ENCODE data around the gene FRMD6.

Gene FRMD6

DNA sequence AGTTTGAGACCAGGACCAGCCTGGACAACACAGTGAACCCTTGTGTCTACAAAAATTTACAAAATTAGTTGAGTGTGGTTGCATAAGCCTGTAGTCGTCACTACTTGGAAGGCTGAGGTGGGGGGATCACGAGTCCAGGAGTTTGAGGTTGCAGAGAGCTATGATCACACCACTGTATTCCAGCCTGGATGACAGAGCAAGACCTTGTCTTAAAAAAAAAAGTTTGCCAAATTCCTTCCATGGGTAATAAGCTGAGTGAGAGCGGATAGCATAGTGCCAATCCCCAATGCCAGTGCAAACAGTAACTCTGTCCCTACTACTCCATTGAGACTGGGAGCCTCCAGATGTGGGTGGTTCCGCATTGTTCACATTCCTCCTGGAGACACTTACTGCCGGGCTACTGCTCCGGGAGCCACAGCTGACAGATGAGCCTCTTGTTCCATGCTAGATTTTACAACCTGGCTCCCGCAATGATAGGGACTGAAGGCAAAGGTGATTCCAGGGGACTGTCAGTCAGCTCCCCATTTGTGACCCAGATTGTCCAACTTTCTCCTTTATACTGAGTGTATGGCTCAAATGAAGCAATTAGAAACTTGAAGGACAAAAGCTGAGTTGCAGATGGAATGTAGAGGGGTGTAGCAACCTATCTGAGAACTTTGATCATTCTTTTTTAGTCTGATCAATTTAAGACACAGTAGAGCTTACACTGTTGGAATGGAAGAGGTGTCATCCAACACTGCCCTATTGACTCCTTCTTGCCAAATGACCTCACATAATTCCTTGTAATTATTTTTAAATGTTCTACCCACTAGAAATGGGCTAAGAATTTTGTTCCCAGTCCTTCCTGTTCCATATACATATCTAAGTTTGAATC is 13.4 kb upstream of the FRMD6 start:
- peak; percentile 56 for ATAC-seq
- TF ChIP-seq ZFP3 (CRISPR knock-in tag; IDR thresholded peaks at IDR 0.05) (no peak), ZNF565 (CRISPR knock-in tag; conservative IDR thresholded peaks at IDR 0.05; ENCODE audit: low read depth) (no peak), SNAI2 (CRISPR knock-in tag; IDR thresholded peaks at IDR 0.05) (no peak), GLIS3 (CRISPR knock-in tag; IDR thresholded peaks at IDR 0.05) (no peak), ESRRG (CRISPR knock-in tag; IDR thresholded peaks at IDR 0.05) (no peak)
- TF ChIP-seq, protein P1, sequence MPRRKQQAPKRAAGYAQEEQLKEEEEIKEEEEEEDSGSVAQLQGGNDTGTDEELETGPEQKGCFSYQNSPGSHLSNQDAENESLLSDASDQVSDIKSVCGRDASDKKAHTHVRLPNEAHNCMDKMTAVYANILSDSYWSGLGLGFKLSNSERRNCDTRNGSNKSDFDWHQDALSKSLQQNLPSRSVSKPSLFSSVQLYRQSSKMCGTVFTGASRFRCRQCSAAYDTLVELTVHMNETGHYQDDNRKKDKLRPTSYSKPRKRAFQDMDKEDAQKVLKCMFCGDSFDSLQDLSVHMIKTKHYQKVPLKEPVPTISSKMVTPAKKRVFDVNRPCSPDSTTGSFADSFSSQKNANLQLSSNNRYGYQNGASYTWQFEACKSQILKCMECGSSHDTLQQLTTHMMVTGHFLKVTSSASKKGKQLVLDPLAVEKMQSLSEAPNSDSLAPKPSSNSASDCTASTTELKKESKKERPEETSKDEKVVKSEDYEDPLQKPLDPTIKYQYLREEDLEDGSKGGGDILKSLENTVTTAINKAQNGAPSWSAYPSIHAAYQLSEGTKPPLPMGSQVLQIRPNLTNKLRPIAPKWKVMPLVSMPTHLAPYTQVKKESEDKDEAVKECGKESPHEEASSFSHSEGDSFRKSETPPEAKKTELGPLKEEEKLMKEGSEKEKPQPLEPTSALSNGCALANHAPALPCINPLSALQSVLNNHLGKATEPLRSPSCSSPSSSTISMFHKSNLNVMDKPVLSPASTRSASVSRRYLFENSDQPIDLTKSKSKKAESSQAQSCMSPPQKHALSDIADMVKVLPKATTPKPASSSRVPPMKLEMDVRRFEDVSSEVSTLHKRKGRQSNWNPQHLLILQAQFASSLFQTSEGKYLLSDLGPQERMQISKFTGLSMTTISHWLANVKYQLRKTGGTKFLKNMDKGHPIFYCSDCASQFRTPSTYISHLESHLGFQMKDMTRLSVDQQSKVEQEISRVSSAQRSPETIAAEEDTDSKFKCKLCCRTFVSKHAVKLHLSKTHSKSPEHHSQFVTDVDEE (CRISPR knock-in tag; IDR thresholded peaks at IDR 0.05), result no peak

DNA sequence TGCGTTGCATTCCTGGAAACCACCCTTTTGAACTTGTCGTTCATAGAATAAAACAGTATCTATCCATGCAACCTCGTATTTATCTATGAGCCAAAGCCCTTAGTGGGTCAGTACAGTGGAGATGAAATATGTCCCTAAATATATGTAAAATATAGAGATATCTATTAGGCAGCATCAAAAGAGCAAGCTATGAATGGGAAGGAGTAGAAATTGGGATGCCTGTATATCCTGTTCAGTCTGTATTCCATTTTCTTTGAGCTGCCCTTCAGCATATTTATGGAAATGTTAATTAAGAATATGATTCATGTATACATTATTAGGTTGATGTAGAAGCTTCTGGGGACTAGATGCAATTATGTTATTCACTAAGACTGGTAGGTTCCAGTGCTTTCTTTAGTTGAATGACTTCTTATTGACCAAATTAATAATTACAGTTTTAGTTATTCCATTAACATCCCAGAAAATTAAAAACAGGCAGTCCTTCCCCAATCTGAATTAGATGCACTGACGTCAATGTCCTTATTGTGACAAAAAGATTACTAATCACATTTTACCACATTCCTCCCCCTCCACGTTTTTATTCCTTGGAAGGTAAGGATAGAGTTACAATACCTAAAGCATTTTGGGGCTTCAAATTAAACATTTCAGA is 11.9 kb upstream of the FRMD6 start:
- TF ChIP-seq BACH2 (CRISPR knock-in tag; IDR thresholded peaks at IDR 0.05; ENCODE audit: borderline replicate concordance), result no peak
- TF ChIP-seq ISL1 (CRISPR knock-in tag; IDR thresholded peaks at IDR 0.05), result no peak; the same call in 1 of the 2 replicates
- peak; percentile 91 for TF ChIP-seq ZNF70 (CRISPR knock-in tag; IDR thresholded peaks at IDR 0.05)
- TF ChIP-seq, protein P1 (CRISPR knock-in tag; IDR thresholded peaks at IDR 0.05), result peak; percentile 52; the same call in 1 of the 2 replicates
- peak; percentile 72 for TF ChIP-seq TCF4 (CRISPR knock-in tag; IDR thresholded peaks at IDR 0.05; ENCODE audit: borderline replicate concordance)
- TF ChIP-seq, protein P2, sequence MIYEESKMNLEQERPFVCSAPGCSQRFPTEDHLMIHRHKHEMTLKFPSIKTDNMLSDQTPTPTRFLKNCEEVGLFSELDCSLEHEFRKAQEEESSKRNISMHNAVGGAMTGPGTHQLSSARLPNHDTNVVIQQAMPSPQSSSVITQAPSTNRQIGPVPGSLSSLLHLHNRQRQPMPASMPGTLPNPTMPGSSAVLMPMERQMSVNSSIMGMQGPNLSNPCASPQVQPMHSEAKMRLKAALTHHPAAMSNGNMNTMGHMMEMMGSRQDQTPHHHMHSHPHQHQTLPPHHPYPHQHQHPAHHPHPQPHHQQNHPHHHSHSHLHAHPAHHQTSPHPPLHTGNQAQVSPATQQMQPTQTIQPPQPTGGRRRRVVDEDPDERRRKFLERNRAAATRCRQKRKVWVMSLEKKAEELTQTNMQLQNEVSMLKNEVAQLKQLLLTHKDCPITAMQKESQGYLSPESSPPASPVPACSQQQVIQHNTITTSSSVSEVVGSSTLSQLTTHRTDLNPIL (CRISPR knock-in tag; IDR thresholded peaks at IDR 0.05; ENCODE audit: low read depth), result 0 out of 2 replicates have a peak, but pooled peaks have one; percentile 35
- TF ChIP-seq ZC3H10 (CRISPR knock-in tag; IDR thresholded peaks at IDR 0.05), result no peak
- TF ChIP-seq SNAI2 (CRISPR knock-in tag; IDR thresholded peaks at IDR 0.05), result peak; percentile 66; the same call in 1 of the 2 replicates
- TF ChIP-seq ZFP30 (CRISPR knock-in tag; IDR thresholded peaks at IDR 0.05), result peak; percentile 56
- TF ChIP-seq, protein P3, sequence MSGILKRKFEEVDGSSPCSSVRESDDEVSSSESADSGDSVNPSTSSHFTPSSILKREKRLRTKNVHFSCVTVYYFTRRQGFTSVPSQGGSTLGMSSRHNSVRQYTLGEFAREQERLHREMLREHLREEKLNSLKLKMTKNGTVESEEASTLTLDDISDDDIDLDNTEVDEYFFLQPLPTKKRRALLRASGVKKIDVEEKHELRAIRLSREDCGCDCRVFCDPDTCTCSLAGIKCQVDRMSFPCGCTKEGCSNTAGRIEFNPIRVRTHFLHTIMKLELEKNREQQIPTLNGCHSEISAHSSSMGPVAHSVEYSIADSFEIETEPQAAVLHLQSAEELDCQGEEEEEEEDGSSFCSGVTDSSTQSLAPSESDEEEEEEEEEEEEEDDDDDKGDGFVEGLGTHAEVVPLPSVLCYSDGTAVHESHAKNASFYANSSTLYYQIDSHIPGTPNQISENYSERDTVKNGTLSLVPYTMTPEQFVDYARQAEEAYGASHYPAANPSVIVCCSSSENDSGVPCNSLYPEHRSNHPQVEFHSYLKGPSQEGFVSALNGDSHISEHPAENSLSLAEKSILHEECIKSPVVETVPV (CRISPR knock-in tag; IDR thresholded peaks at IDR 0.05), result 0 out of 2 replicates have a peak, but pooled peaks have one; percentile 45
- TF ChIP-seq OSR1 (CRISPR knock-in tag; IDR thresholded peaks at IDR 0.05), result no peak
- no peak for ATAC-seq

DNA sequence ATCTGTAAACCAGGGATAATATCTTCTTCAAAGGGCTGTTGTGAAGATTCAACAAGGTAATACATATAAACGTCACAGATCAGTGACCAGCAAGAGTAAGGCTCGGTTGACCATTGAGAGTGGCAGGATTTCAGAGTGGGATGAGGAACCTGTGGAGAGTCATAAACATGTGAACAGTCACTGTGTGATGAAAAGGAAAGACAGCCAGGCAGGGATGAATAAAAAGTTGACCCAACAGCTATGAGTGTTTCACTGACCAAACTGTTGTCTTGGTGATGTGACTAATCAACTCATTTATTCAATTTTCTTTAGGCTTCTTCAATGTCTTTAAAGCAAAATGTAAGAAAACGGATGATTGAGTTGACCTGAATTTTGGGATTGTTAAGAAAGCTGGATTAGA is 8.6 kb upstream of the FRMD6 start:
- TF ChIP-seq PPARA (CRISPR knock-in tag; IDR thresholded peaks at IDR 0.05; ENCODE audit: borderline replicate concordance), result no peak
- TF ChIP-seq, protein P4, sequence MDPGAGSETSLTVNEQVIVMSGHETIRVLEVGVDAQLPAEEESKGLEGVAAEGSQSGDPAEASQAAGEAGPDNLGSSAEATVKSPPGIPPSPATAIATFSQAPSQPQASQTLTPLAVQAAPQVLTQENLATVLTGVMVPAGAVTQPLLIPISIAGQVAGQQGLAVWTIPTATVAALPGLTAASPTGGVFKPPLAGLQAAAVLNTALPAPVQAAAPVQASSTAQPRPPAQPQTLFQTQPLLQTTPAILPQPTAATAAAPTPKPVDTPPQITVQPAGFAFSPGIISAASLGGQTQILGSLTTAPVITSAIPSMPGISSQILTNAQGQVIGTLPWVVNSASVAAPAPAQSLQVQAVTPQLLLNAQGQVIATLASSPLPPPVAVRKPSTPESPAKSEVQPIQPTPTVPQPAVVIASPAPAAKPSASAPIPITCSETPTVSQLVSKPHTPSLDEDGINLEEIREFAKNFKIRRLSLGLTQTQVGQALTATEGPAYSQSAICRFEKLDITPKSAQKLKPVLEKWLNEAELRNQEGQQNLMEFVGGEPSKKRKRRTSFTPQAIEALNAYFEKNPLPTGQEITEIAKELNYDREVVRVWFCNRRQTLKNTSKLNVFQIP (CRISPR knock-in tag; IDR thresholded peaks at IDR 0.05; ENCODE audit: borderline replicate concordance, low read depth), result no peak
- TF ChIP-seq ZFP3 (CRISPR knock-in tag; IDR thresholded peaks at IDR 0.05), result no peak
- TF ChIP-seq ZC3H10 (CRISPR knock-in tag; IDR thresholded peaks at IDR 0.05), result no peak
- ATAC-seq, result peak; percentile 64

All from SK-N-SH treated with all-trans-retinoic acid at 6 μM for 48 hours (cell line).